ENCODE measurements around the gene RIN1.
"Not testable (repeated sequence)": the region's sequence is repeated elsewhere in the genome, so short reads cannot be mapped to it uniquely, and the experiment has no call there.

RIN1 gene

DNA sequence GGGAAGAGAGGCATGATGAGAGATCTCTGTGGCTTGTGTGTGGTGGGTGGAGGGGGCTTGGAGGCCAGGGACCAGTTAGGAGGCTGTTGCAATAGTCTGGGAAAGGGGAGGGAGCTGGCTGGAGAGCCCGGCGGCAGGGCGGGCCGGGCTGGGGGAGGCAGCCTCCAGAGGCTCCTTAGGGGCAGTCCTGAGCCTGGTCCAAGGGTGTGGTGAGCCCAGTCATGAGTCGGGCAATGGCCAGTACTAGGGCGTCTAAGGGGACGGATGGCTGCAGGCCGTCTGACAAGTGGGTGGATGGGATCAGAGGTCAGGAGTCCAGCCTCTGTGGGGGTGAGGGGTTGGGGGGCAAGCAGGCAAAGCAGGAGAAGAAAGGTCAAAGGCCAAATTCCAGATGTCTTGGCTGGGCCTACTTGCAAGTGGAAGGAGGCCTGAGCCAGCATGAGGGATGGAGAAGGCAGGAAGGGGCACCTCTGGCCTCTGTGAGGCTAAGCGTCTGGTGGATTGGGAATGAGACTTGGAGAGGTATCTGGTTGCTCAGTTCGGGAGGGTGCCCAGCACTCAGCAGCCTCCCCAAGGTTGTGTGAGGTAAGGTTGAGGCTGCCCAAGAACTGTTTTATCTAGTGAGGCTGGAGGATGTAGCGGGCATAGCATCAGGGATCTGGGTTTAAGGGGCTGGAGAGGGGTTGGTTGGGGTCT is 13.4 kb downstream of the RIN1 start:
- Histone ChIP-seq H3K27ac (ENCODE audit: low read depth, low read length) (no peak overlapping the region), H3K27me3 (ENCODE audit: control insufficient read depth, insufficient read depth, low read length) (no peaks in the 10 kb centered on the region), H3K4me3 (ENCODE audit: low read depth, low read length) (no peak overlapping the region), H3K4me1 (ENCODE audit: control insufficient read depth, insufficient read depth, low read length) (peaks cover 41% of the 10 kb centered on the region), H3K9me3 (ENCODE audit: control insufficient read depth, insufficient read depth, low read depth, low read length) (peaks cover 4% of the 10 kb centered on the region; the same call in 1 of the 2 replicates), H3K9ac (ENCODE audit: low read length) (no peak overlapping the region), H3K36me3 (ENCODE audit: control insufficient read depth, insufficient read depth, low read length) (no peaks in the 10 kb centered on the region)

DNA sequence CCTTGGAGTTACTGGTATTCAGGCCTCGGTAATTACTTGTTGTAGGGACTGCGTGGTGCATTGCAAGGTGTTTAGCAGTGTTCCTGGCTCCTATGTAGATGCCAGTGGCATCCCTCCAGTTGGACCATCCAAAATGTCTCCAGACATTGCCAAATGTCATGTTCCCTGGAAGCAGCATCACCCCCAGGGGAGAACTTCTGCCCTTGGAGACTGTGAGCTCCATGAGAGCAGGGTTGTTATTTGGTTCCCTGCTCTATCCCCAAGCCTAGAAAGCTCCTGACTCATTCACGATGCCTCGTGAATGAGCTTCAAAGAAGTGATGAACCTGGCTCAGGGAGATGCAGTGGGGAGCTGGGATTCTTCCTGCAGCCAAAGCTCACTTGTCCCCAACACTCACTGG is 14.6 kb downstream of the RIN1 start:
- H3K27ac ChIP-seq (ENCODE audit: low read depth, low read length) = no peak overlapping the region
- H3K9me3 ChIP-seq (ENCODE audit: control insufficient read depth, insufficient read depth, low read depth, low read length) = peaks cover 4% of the 10 kb centered on the region; the same call in 1 of the 2 replicates
- no peaks in the 10 kb centered on the region for H3K36me3 ChIP-seq (ENCODE audit: control insufficient read depth, insufficient read depth, low read length)
- peaks cover 40% of the 10 kb centered on the region for H3K4me1 ChIP-seq (ENCODE audit: control insufficient read depth, insufficient read depth, low read length)
- no peak overlapping the region for H3K9ac ChIP-seq (ENCODE audit: low read length)
- no peaks in the 10 kb centered on the region for H3K27me3 ChIP-seq (ENCODE audit: control insufficient read depth, insufficient read depth, low read length)
- no peak overlapping the region for H3K4me3 ChIP-seq (ENCODE audit: low read depth, low read length)

DNA sequence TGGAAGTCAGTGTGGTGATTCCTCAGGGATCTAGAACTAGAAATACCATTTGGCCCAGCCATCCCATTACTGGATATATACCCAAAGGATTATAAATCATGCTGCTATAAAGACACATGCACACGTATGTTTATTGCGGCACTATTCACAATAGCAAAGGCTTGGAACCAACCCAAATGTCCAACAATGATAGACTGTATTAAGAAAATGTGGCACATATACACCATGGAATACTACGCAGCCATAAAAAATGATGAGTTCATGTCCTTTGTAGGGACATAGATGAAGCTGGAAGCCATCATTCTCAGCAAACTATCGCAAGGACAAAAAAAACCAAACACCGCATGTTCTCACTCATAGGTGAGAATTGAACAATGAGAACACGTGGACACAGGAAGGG is 15.5 kb downstream of the RIN1 start:
- H3K4me1 ChIP-seq (ENCODE audit: control insufficient read depth, insufficient read depth, low read length) = peaks cover 39% of the 10 kb centered on the region
- H3K4me3 ChIP-seq (ENCODE audit: low read depth, low read length); H3K27ac ChIP-seq (ENCODE audit: low read depth, low read length); H3K9me3 ChIP-seq (ENCODE audit: control insufficient read depth, insufficient read depth, low read depth, low read length); H3K27me3 ChIP-seq (ENCODE audit: control insufficient read depth, insufficient read depth, low read length); H3K36me3 ChIP-seq (ENCODE audit: control insufficient read depth, insufficient read depth, low read length); H3K9ac ChIP-seq (ENCODE audit: low read length): not testable (repeated sequence)

DNA sequence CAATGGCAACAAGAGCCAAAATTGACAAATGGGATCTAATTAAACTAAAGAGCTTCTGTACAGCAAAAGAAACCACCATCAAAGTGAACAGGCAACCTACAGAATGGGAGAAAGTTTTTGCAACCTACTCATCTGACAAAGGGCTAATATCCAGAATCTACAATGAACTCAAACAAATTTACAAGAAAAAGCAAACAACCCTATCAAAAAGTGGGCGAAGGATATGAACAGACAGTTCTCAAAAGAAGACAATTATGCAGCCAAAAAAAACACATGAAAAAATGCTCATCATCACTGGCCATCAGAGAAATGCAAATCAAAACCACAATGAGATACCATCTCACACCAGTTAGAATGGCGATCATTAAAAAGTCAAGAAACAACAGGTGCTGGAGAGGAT is 15.9 kb downstream of the RIN1 start:
- H3K27me3 ChIP-seq (ENCODE audit: control insufficient read depth, insufficient read depth, low read length); H3K27ac ChIP-seq (ENCODE audit: low read depth, low read length); H3K9me3 ChIP-seq (ENCODE audit: control insufficient read depth, insufficient read depth, low read depth, low read length); H3K4me3 ChIP-seq (ENCODE audit: low read depth, low read length); H3K9ac ChIP-seq (ENCODE audit: low read length); H3K36me3 ChIP-seq (ENCODE audit: control insufficient read depth, insufficient read depth, low read length): not testable (repeated sequence)
- peaks cover 35% of the 10 kb centered on the region for H3K4me1 ChIP-seq (ENCODE audit: control insufficient read depth, insufficient read depth, low read length)

DNA sequence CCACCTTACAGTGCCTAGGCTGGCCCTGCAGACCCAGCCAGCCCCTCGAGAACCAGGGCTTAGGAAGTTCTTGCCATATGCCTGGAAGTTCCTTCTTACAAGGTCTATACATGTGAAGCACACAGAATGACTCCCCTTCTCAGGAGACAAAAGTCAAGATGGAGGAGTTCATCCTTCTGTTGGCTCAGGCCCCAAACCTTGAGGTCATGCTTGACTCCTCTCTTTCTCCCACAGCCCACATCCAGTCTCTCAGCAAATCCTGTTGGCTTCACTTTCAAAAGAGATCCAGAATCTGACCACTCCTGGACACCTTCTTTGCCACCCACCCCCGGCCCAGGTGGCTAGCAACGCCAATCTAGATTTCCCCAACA is 17.6 kb downstream of the RIN1 start:
- Histone ChIP-seq H3K27ac (ENCODE audit: low read depth, low read length) (no peak overlapping the region), H3K9ac (ENCODE audit: low read length) (no peak overlapping the region), H3K9me3 (ENCODE audit: control insufficient read depth, insufficient read depth, low read depth, low read length) (peaks cover 4% of the 10 kb centered on the region; the same call in 1 of the 2 replicates), H3K36me3 (ENCODE audit: control insufficient read depth, insufficient read depth, low read length) (no peaks in the 10 kb centered on the region), H3K4me3 (ENCODE audit: low read depth, low read length) (no peak overlapping the region), H3K4me1 (ENCODE audit: control insufficient read depth, insufficient read depth, low read length) (peaks cover 29% of the 10 kb centered on the region), H3K27me3 (ENCODE audit: control insufficient read depth, insufficient read depth, low read length) (no peaks in the 10 kb centered on the region; the same call in 1 of the 2 replicates)

DNA sequence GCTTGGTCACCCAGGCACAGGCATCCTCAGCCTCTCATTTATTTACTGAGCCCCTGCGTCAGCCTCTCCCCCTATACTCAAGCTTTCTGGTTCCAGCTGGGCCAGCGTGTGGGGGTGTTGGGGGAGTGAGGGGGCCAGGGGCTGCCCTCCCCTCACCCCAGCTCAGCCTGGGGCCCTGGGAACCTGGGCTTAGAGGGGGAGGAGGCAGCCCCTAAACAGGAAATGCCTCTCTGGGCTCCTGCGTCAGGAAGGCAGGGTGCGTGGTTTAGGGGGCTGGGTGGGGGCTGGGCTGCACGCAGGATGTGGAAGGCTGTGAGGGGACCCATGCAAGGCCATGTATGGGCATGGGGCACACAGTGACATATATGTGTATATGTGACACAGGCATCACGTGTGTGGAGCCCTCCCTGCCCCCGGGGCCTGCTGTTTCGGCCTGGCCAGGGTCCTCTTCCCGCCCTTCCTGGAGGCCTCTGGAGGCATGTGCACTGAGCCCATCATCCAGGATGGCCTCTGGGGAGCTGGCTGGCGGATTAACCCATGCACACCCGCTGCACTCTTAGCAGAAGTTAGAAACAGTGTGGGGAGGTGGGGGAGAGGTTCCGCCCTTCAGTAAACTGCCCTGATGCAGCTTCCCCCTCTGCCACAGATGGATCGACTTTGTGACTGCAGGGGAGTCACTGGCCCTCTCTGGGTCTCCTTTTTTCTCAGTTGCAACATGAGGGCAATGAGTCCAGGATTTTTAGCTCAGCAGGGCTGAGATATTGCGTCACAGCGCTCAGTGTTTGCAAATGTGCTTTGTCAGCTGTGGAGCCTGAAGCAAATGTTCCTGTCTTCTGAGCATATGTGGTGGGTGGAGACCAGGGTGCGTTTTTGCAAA is 18.3 kb downstream of the RIN1 start:
- peaks cover 4% of the 10 kb centered on the region; the same call in 1 of the 2 replicates for H3K9me3 ChIP-seq (ENCODE audit: control insufficient read depth, insufficient read depth, low read depth, low read length)
- peaks cover 29% of the 10 kb centered on the region for H3K4me1 ChIP-seq (ENCODE audit: control insufficient read depth, insufficient read depth, low read length)
- no peaks in the 10 kb centered on the region for H3K36me3 ChIP-seq (ENCODE audit: control insufficient read depth, insufficient read depth, low read length)
- no peaks in the 10 kb centered on the region; the same call in 1 of the 2 replicates for H3K27me3 ChIP-seq (ENCODE audit: control insufficient read depth, insufficient read depth, low read length)
- H3K27ac ChIP-seq (ENCODE audit: low read depth, low read length) = peak overlapping the region; percentile 43; the same call in 1 of the 2 replicates
- H3K4me3 ChIP-seq (ENCODE audit: low read depth, low read length) = 0 out of 2 replicates have a peak overlapping the region, but pooled peaks have one; percentile 1
- peak overlapping the region; percentile 20 for H3K9ac ChIP-seq (ENCODE audit: low read length)

DNA sequence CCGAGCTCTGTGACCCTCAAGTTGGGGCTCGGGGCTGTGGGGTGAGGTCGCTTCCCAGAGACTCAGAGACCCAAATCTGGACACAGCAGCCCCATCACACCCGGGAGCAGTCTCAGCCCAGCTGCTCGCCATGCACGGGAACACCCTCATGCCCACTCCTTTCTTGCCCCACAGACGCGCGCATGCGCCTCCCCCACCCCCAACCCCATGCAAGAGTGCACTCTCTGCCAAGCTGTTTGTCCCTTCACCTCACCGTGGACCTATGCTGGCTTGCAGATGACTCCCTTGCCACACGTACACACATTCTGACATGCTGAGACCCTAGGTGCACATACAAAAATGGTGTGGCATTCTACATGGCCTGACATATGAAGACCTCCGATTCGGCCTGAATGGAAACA is 18.9 kb downstream of the RIN1 start:
- Histone ChIP-seq H3K27me3 (ENCODE audit: control insufficient read depth, insufficient read depth, low read length) (no peaks in the 10 kb centered on the region; the same call in 1 of the 2 replicates), H3K4me1 (ENCODE audit: control insufficient read depth, insufficient read depth, low read length) (peaks cover 29% of the 10 kb centered on the region), H3K36me3 (ENCODE audit: control insufficient read depth, insufficient read depth, low read length) (no peaks in the 10 kb centered on the region), H3K4me3 (ENCODE audit: low read depth, low read length) (0 out of 2 replicates have a peak overlapping the region, but pooled peaks have one; percentile 1), H3K9me3 (ENCODE audit: control insufficient read depth, insufficient read depth, low read depth, low read length) (peaks cover 4% of the 10 kb centered on the region; the same call in 1 of the 2 replicates), H3K27ac (ENCODE audit: low read depth, low read length) (peak overlapping the region; percentile 43; the same call in 1 of the 2 replicates), H3K9ac (ENCODE audit: low read length) (peak overlapping the region; percentile 20)

DNA sequence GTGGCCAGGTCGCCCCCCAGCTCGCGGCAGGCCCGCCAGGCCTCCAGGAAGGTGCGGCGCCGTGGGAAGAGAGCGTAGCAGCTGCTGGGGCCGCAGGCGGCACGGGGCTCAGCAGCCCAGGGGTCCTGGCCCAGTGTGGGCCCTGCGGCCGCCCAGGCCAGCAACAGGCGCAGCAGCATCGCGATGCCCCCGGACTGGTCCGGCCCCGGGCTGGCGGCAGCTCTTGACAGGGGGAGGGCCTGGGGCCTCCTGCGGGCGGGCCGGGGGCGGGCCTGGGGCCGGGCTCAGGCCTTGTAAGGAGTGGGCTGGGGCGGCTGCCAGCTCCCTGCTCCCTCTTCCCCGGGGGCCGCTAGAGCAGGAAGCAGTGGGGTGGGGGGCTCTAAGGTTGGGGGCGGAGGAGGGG is 19.4 kb downstream of the RIN1 start, which contains the start of gene CD248:
TSS of gene CD248 (minus strand) at position 196 of the 403 bp plus-strand sequence. CDS start at position 179, 17 bp downstream.
- Histone ChIP-seq H3K4me3 (ENCODE audit: low read depth, low read length) (0 out of 2 replicates have a peak within 1 kb of the TSS, but pooled peaks have one; percentile 1), H3K27me3 (ENCODE audit: control insufficient read depth, insufficient read depth, low read length) (no peaks in the 10 kb centered on the region; the same call in 1 of the 2 replicates), H3K27ac (ENCODE audit: low read depth, low read length) (peak within 1 kb of the TSS; percentile 43; the same call in 1 of the 2 replicates), H3K4me1 (ENCODE audit: control insufficient read depth, insufficient read depth, low read length) (peaks cover 29% of the 10 kb centered on the region), H3K36me3 (ENCODE audit: control insufficient read depth, insufficient read depth, low read length) (no peaks in the 10 kb centered on the region), H3K9ac (ENCODE audit: low read length) (peak within 1 kb of the TSS; percentile 20), H3K9me3 (ENCODE audit: control insufficient read depth, insufficient read depth, low read depth, low read length) (peaks cover 4% of the 10 kb centered on the region; the same call in 1 of the 2 replicates)

DNA sequence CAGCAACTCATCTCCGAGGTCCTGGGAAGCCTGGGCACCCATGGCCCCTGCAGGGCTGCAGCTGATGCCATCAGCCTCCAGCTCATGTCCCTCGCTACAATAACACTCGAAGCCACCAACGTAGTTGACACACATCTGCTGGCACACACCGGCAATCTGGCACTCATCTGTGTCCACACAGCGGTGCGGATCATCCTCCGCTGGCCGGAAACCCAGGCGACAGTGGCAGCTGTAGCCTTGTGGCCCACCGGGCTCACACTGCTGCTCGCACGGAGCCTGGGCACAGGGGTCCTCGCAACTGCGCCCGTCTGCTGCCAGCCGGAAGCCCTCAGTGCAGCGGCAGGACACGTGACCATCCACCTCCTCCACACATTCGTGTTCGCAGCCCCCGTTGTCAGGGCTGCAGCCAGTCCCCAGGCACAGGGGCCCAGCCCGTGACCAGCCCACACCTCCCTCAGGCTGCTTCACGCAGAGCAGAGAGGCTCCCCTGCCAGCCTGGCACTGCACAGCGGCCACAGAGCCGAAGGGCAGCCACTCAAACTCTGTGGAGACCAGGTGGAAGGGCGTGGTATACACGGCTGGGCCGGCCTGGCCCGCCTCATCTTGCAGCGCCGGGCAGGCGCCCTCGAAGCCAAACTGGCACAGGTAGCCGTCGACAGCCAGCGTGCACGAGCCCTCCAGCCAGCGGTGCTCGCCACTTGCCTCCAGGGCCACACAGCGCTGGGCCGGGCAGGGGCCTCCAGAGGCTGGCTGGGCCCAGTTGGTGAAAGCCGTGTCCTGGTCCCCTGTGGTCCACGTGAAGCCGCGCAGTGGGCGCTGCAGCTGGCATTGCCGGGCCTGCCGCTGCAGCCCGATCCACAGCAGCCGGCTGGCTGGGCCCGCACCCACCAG is 20.1 kb downstream of the RIN1 start:
- Histone ChIP-seq H3K9ac (ENCODE audit: low read length) (no peak overlapping the region), H3K27me3 (ENCODE audit: control insufficient read depth, insufficient read depth, low read length) (no peaks in the 10 kb centered on the region; the same call in 1 of the 2 replicates), H3K9me3 (ENCODE audit: control insufficient read depth, insufficient read depth, low read depth, low read length) (peaks cover 4% of the 10 kb centered on the region; the same call in 1 of the 2 replicates), H3K36me3 (ENCODE audit: control insufficient read depth, insufficient read depth, low read length) (no peaks in the 10 kb centered on the region), H3K4me1 (ENCODE audit: control insufficient read depth, insufficient read depth, low read length) (peaks cover 33% of the 10 kb centered on the region), H3K4me3 (ENCODE audit: low read depth, low read length) (no peak overlapping the region), H3K27ac (ENCODE audit: low read depth, low read length) (no peak overlapping the region)

DNA sequence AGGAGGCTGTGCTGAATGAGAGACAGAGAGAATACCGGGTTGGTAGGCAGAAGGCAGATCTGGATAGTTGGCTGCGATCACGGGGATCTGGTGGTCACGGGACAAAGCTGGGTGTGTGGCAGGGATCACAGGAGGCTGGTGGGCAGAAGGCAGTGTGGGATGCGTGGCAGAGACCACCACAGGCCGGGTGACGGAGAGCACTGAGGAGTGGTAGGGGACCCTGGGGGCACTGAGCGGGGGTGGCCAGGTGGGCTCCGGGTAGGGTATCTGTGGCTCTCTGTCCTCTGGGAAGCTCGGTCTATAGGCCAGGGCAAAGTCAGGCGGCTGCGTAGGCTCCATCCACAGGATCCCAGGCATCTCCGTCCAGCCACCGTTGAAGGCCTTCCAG is 20.7 kb downstream of the RIN1 start:
- Histone ChIP-seq H3K9me3 (ENCODE audit: control insufficient read depth, insufficient read depth, low read depth, low read length) (peaks cover 4% of the 10 kb centered on the region; the same call in 1 of the 2 replicates), H3K4me1 (ENCODE audit: control insufficient read depth, insufficient read depth, low read length) (peaks cover 36% of the 10 kb centered on the region), H3K27me3 (ENCODE audit: control insufficient read depth, insufficient read depth, low read length) (no peaks in the 10 kb centered on the region; the same call in 1 of the 2 replicates), H3K27ac (ENCODE audit: low read depth, low read length) (no peak overlapping the region), H3K36me3 (ENCODE audit: control insufficient read depth, insufficient read depth, low read length) (no peaks in the 10 kb centered on the region), H3K9ac (ENCODE audit: low read length) (no peak overlapping the region), H3K4me3 (ENCODE audit: low read depth, low read length) (no peak overlapping the region)
